H1 (cell line): ENCODE measurements around the gene ZDHHC11B. TPM values are rescaled to one million over a fixed set of nuclear protein-coding genes. Genes with fewer than 3 reads are reported as not detected.
"Not testable (repeated sequence)": the region's sequence is repeated elsewhere in the genome, so short reads cannot be mapped to it uniquely, and the experiment has no call there.

Source experiments
- CTCF ChIA-PET: fragments of 300-600 bp; sonication (Branson Sonifier 250); formaldehyde crosslinking; loops from one replicate; lab custom pipeline; 2021; ENCODE audit not compliant: partially characterized antibody; lab: Charles Lee
- POLR2A ChIA-PET: fragments of 300-600 bp; sonication (Branson Sonifier 250); formaldehyde crosslinking; loops from one replicate; lab custom pipeline; 2021; ENCODE audit warnings: inconsistent platforms; ENCODE audit not compliant: partially characterized antibody; lab: Charles Lee
- DNase-seq, 2 experiments: peaks; one replicate each; pipeline versions ENCODE4 v3.0.0 to v3.0.0-alpha.2; 2010 to 2022; ENCODE audit warnings: low spot score in 2 of 2, low read depth in 1 of 2, mixed read lengths in 1 of 2
- FAIRE-seq: peaks from 2 replicates; lab custom pipeline; 2011; peaks lifted over from hg19 to GRCh38; lab: Jason Lieb, UNC
- H2AFZ ChIP-seq: 2 replicates; pipeline ENCODE4 v1.8.1; 2012; ENCODE audit warnings: low read length, inconsistent platforms
- H2AK5ac ChIP-seq: 2 replicates; pipeline ENCODE4 v1.6.1; 2013; ENCODE audit warnings: low read depth, low read length
- H2BK120ac ChIP-seq: replicated peaks from 2 replicates; pipeline ENCODE3; 2013; ENCODE audit warnings: low read depth, low read length, inconsistent platforms
- H2BK12ac ChIP-seq: 2 replicates; pipeline ENCODE4 v1.6.1; 2013; ENCODE audit warnings: low read depth, low read length
- H2BK15ac ChIP-seq: 2 replicates; pipeline ENCODE4 v1.6.1; 2013; ENCODE audit warnings: low read length
- H2BK20ac ChIP-seq: 2 replicates; pipeline ENCODE4 v1.6.1; 2013; ENCODE audit warnings: low read length
- H2BK5ac ChIP-seq: 2 replicates; pipeline ENCODE4 v1.6.1; 2013; ENCODE audit warnings: low read depth, low read length
- H3K14ac ChIP-seq: 2 replicates; pipeline ENCODE4 v1.6.1; 2013; ENCODE audit warnings: inconsistent platforms; ENCODE audit not compliant: insufficient read length
- H3K18ac ChIP-seq: 2 replicates; pipeline ENCODE4 v1.6.1; 2013; ENCODE audit warnings: low read length; ENCODE audit errors: extremely low read depth
- H3K23ac ChIP-seq: 2 replicates; pipeline ENCODE4 v1.6.1; 2013; ENCODE audit warnings: inconsistent platforms; ENCODE audit not compliant: insufficient read length
- H3K23me2 ChIP-seq: 2 replicates; pipeline ENCODE4 v1.6.1; 2013; ENCODE audit warnings: low read depth, low read length
- H3K27ac ChIP-seq: 2 replicates; pipeline ENCODE4 v1.6.1; 2011; ENCODE audit warnings: low read depth, low read length, inconsistent platforms
- H3K27me3 ChIP-seq, 4 experiments: replicated peaks in 1 of 4; 1 replicate in 1 of 4; 2 replicates in 3 of 4; pipeline versions ENCODE4 v1.6.1 to v1.8.1; 2011 to 2013; ENCODE audit warnings: low read length in 3 of 4, mild to moderate bottlenecking in 3 of 4, inconsistent platforms in 2 of 4, mixed read lengths in 2 of 4, moderate library complexity in 1 of 4; ENCODE audit not compliant: control insufficient read depth in 3 of 4, insufficient read depth in 3 of 4; ENCODE audit errors: extremely low read depth in 1 of 4
- H3K36me3 ChIP-seq, 4 experiments: 2 replicates each; pipeline versions ENCODE4 v1.6.1 to v1.8.1; 2011 to 2013; ENCODE audit warnings: mild to moderate bottlenecking in 4 of 4, low read length in 3 of 4, moderate library complexity in 2 of 4, control low read depth in 1 of 4, inconsistent platforms in 1 of 4; ENCODE audit not compliant: insufficient read depth in 4 of 4, control insufficient read depth in 2 of 4
- H3K4ac ChIP-seq: replicated peaks from 2 replicates; pipeline ENCODE3; 2013; ENCODE audit warnings: low read length, low read depth, mixed read lengths, inconsistent platforms; ENCODE audit not compliant: insufficient read length
- H3K4me1 ChIP-seq, 4 experiments: replicated peaks in 1 of 4; 1 replicate in 1 of 4; 2 replicates in 3 of 4; pipeline versions ENCODE4 v1.6.1 to v1.8.1; 2011 to 2013; ENCODE audit warnings: low read length in 3 of 4, inconsistent platforms in 2 of 4, mixed read lengths in 1 of 4; ENCODE audit not compliant: insufficient read depth in 4 of 4, control insufficient read depth in 3 of 4
- H3K4me2 ChIP-seq, 2 experiments: 2 replicates each; pipeline versions ENCODE4 v1.6.1 to v1.8.1; 2011 to 2013; ENCODE audit warnings: low read depth in 2 of 2, low read length in 2 of 2, control low read depth in 1 of 2, inconsistent platforms in 1 of 2, mild to moderate bottlenecking in 1 of 2; ENCODE audit not compliant: insufficient read depth in 1 of 2
- H3K4me3 ChIP-seq, 4 experiments: fragments of 200-600, 300-600 bp in 1 of 4; sonication (generic), shearing (Covaris generic), sonication (Bioruptor Twin) in 1 of 4; 2 replicates each; pipeline versions ENCODE4 v1.5.1 to v1.8.1; 2011 to 2016; ENCODE audit warnings: low read length in 4 of 4, low read depth in 3 of 4, control low read depth in 2 of 4, inconsistent platforms in 2 of 4, mild to moderate bottlenecking in 2 of 4, mixed read lengths in 1 of 4, moderate library complexity in 1 of 4; ENCODE audit not compliant: insufficient read depth in 2 of 4; ENCODE audit errors: extremely low read depth in 1 of 4
- H3K56ac ChIP-seq: replicated peaks from 2 replicates; pipeline ENCODE3; 2013; ENCODE audit warnings: low read depth, mild to moderate bottlenecking, mixed read lengths, low read length, inconsistent platforms; ENCODE audit not compliant: insufficient read length
- H3K79me1 ChIP-seq: 2 replicates; pipeline ENCODE4 v1.6.1; 2013; ENCODE audit warnings: low read depth, low read length, control low read depth
- H3K79me2 ChIP-seq, 2 experiments: 2 replicates each; pipeline versions ENCODE4 v1.6.1 to v1.8.1; 2012 to 2013; ENCODE audit warnings: low read length in 2 of 2, mild to moderate bottlenecking in 2 of 2, inconsistent platforms in 1 of 2; ENCODE audit not compliant: insufficient read depth in 2 of 2, control insufficient read depth in 1 of 2
- H3K9ac ChIP-seq, 4 experiments: replicated peaks in 1 of 4; 1 replicate in 1 of 4; 2 replicates in 3 of 4; pipeline versions ENCODE4 v1.6.1 to v1.8.1; 2011 to 2013; ENCODE audit warnings: low read depth in 3 of 4, low read length in 3 of 4, control low read depth in 2 of 4, mild to moderate bottlenecking in 2 of 4, moderate library complexity in 2 of 4, inconsistent platforms in 1 of 4; ENCODE audit errors: extremely low read depth in 1 of 4
- H3K9me3 ChIP-seq, 2 experiments: 2 replicates each; pipeline versions ENCODE4 v1.6.1 to v1.8.1; 2012 to 2013; ENCODE audit warnings: mild to moderate bottlenecking in 2 of 2, moderate library complexity in 2 of 2, control low read depth in 1 of 2, inconsistent platforms in 1 of 2, low read depth in 1 of 2, low read length in 1 of 2, mixed read lengths in 1 of 2; ENCODE audit not compliant: insufficient read depth in 2 of 2
- H4K20me1 ChIP-seq, 2 experiments: replicated peaks in 1 of 2; 2 replicates each; pipeline versions ENCODE3 to v1.8.1; 2011 to 2013; ENCODE audit warnings: inconsistent platforms in 2 of 2, low read length in 2 of 2, mild to moderate bottlenecking in 1 of 2; ENCODE audit not compliant: insufficient read depth in 2 of 2, control insufficient read depth in 1 of 2
- H4K5ac ChIP-seq: 2 replicates; pipeline ENCODE4 v1.6.1; 2013; ENCODE audit warnings: low read length, low read depth, mixed read lengths, inconsistent platforms; ENCODE audit not compliant: insufficient read length
- H4K8ac ChIP-seq: 2 replicates; pipeline ENCODE4 v1.8.0; 2013; ENCODE audit warnings: mild to moderate bottlenecking, moderate library complexity, low read length, inconsistent platforms; ENCODE audit not compliant: insufficient read depth; ENCODE audit errors: extremely low read depth
- H4K91ac ChIP-seq: replicated peaks from 2 replicates; pipeline ENCODE3; 2013; ENCODE audit warnings: low read length, mixed read lengths, inconsistent platforms; ENCODE audit not compliant: insufficient read length
- BACH1 ChIP-seq: IDR thresholded peaks from 2 replicates; pipeline ENCODE4 v1.6.1; 2012; ENCODE audit warnings: low read length, improper control_type of control experiment
- EZH2 ChIP-seq: fragments of 200-600 bp; sonication (generic); IDR thresholded peaks from 2 replicates; pipeline ENCODE4 v1.7.1; 2012; ENCODE audit warnings: low read depth, mild to moderate bottlenecking, moderate library complexity, low read length, inconsistent platforms; ENCODE audit not compliant: severe bottlenecking
- WGBS, 2 experiments: shearing (Covaris generic) in 1 of 2; methylation state at CpG; one replicate each; pipeline versions ENCODE4 v1.1.6 to v1.1.7; 2013 to 2015; ENCODE audit warnings: low lambda C conversion rate in 2 of 2, mixed read lengths in 2 of 2, inconsistent platforms in 1 of 2, low coverage in 1 of 2, missing lambda C conversion rate in 1 of 2; ENCODE audit not compliant: insufficient replicate concordance in 2 of 2, insufficient coverage in 1 of 2, insufficient read length in 1 of 2; ENCODE audit errors: extremely low coverage in 1 of 2, missing lambda C conversion rate in 1 of 2; 5-methylcytosine and 5-hydroxymethylcytosine counted together
- polyA plus RNA-seq, 7 experiments: library from polyadenylated mRNA; depleted of rRNA in 3 of 7; stranded (reverse) in 5 of 7; unstranded in 2 of 7; fragments of >200 nt in 5 of 7; fragments of 200-250 nt in 2 of 7; gene quantifications; 1 replicate in 5 of 7; 2 replicates in 1 of 7; 4 replicates in 1 of 7; pipeline versions ENCODE4 v1.2.1 to v1.2.3, GENCODE V29; 2011 to 2013; ENCODE audit warnings: missing spikeins in 2 of 7, mixed read lengths in 2 of 7
- total RNA-seq: library from RNA; stranded (reverse); fragmentation: NEBNext Ultra II Directional; extraction: Animal tissue kit (Norgen Biotek cat#: 25700); gene quantifications from 2 replicates; pipeline ENCODE4 v1.2.1, GENCODE V29; 2021
- TF ChIP-seq, protein P1 (sequence below): IDR thresholded peaks from 2 replicates; pipeline ENCODE4 v1.6.1; 2012; ENCODE audit warnings: inconsistent platforms

Gene ZDHHC11B
- total and polyA plus RNA-seq, 2 of the 8 experiments (the other 6 are each of a cell fraction or from before 2014, with no cell fraction given) = 0.29 to 2.5 TPM

DNA sequence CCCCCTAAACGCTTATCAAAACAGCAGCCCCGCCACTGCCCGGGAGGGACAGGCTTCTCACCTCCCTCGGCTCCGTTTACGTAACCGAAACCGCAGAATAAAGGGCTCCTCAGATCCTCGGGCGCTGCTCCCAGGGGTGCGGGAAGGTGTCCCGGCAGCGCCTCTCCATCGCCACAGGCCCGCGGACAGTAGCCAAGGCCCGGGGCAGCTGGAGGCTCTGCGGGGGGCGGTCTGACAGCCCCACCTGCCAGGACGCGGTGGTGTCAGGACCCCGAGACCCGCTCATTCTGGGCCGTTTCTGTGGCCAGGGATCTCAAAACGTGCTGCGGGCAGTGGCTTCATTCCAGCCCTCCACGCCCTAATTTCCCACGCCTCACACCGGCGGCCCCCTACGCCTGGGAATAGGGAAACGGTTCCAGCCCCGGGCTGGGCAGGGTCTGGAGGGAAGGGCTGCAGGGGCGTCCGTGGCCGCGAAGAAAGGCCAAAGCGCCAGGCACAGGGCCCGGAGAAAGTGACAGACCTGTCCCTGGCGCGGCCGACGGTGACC lies 575 bp downstream of the ZDHHC11B start:
- H3K4me3 ChIP-seq = peak overlapping the region; percentile 19 to 78 (median 48)
- WGBS, 2 experiments = 13% methylated on average over 43 of the region's 43 CpGs; no CpG with 5 or more reads in 1 of the 2 experiments
- TF ChIP-seq BACH1 (0 out of 2 replicates have a peak, but pooled peaks have one; percentile 16), EZH2 (peak; percentile 31)
- TF ChIP-seq, protein P1, sequence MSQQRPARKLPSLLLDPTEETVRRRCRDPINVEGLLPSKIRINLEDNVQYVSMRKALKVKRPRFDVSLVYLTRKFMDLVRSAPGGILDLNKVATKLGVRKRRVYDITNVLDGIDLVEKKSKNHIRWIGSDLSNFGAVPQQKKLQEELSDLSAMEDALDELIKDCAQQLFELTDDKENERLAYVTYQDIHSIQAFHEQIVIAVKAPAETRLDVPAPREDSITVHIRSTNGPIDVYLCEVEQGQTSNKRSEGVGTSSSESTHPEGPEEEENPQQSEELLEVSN = 0 out of 2 replicates have a peak, but pooled peaks have one; percentile 29
- peak overlapping the region; percentile 67 for H3K4me2 ChIP-seq
- H3K79me2 ChIP-seq, H2BK20ac ChIP-seq, CTCF ChIA-PET, H2AFZ ChIP-seq, H4K91ac ChIP-seq, H3K27ac ChIP-seq, H3K18ac ChIP-seq, H2BK15ac ChIP-seq, H2BK12ac ChIP-seq, H3K79me1 ChIP-seq, H3K14ac ChIP-seq, H3K4ac ChIP-seq, H3K4me1 ChIP-seq, H3K9ac ChIP-seq, H4K20me1 ChIP-seq, H2AK5ac ChIP-seq, H3K23ac ChIP-seq, H4K5ac ChIP-seq, POLR2A ChIA-PET, H2BK120ac ChIP-seq, FAIRE-seq, H3K36me3 ChIP-seq, H3K56ac ChIP-seq, H2BK5ac ChIP-seq: not testable (repeated sequence)
- peaks cover 14% of the 10 kb centered on the region; the same call in 1 of the 2 replicates for H3K23me2 ChIP-seq
- H3K27me3 ChIP-seq = peaks cover 9 to 18% (median 15%) of the 10 kb centered on the region in 4 experiments
- H4K8ac ChIP-seq = 0 out of 2 replicates have a peak overlapping the region, but pooled peaks have one; percentile 51
- DNase-seq = peak in 1 of 2 experiments; percentile 90
- H3K9me3 ChIP-seq = peaks cover 5 to 13% of the 10 kb centered on the region in 2 experiments; a peak in 3 of 4 replicates
